K562 (cell line): ENCODE measurements around the gene CNTNAP4.

Experiments used
- ATF2 ChIP-seq: sonication (generic); formaldehyde crosslinking; IDR thresholded peaks from 2 replicates; pipeline ENCODE4 v1.8.1; 2022; ENCODE audit warnings: missing genetic modification reagents
- CBFB ChIP-seq: sonication (generic); formaldehyde crosslinking; IDR thresholded peaks from 2 replicates; pipeline ENCODE4 v1.4.0; 2020; ENCODE audit warnings: mild to moderate bottlenecking, missing genetic modification reagents
- CTCF ChIP-seq, 3 experiments: IDR thresholded peaks in 2 of 3; conservative IDR thresholded peaks in 1 of 3; 2 replicates each; pipeline ENCODE4 v1.5.1; 2011 to 2012; ENCODE audit warnings: low read length in 3 of 3, mild to moderate bottlenecking in 3 of 3, control low read depth in 2 of 3, improper control_type of control experiment in 1 of 3, inconsistent platforms in 1 of 3, low read depth in 1 of 3, mixed read lengths in 1 of 3, moderate library complexity in 1 of 3; ENCODE audit not compliant: insufficient read depth in 2 of 3
- GTF2F1 ChIP-seq: IDR thresholded peaks from 2 replicates; pipeline ENCODE4 v1.6.1; 2011; ENCODE audit warnings: low read depth, low read length, improper control_type of control experiment
- NFIC ChIP-seq: fragments of 450-650 bp; IDR thresholded peaks from 2 replicates; pipeline ENCODE4 v1.6.1; 2017; ENCODE audit warnings: mild to moderate bottlenecking, inconsistent platforms
- NR2C1 ChIP-seq, 2 experiments: fragments of 450-650 bp; IDR thresholded peaks; 2 replicates each; pipeline ENCODE4 v1.6.1; 2017; ENCODE audit warnings: mild to moderate bottlenecking in 2 of 2, antibody characterized with exemption in 1 of 2, inconsistent platforms in 1 of 2, missing compliant biosample characterization in 1 of 2, missing genetic modification characterization in 1 of 2
- PHTF2 ChIP-seq: fragments of 250-450 bp; sonication (Bioruptor Pico); IDR thresholded peaks from 2 replicates; pipeline ENCODE4 v1.5.0; 2021; ENCODE audit warnings: mild to moderate bottlenecking
- TOE1 ChIP-seq, 2 experiments: fragments of 450-650 bp in 1 of 2; sonication (generic) in 1 of 2; formaldehyde crosslinking in 1 of 2; IDR thresholded peaks; 2 replicates each; pipeline versions ENCODE4 v1.7.1 to v1.8.0; 2016 to 2022; ENCODE audit warnings: borderline replicate concordance in 2 of 2, mild to moderate bottlenecking in 2 of 2, antibody characterized with exemption in 1 of 2, inconsistent platforms in 1 of 2, low read depth in 1 of 2, missing genetic modification reagents in 1 of 2, moderate library complexity in 1 of 2
- ZFPM2 ChIP-seq: fragments of 250-450 bp; sonication (Bioruptor Pico); IDR thresholded peaks from 2 replicates; pipeline ENCODE4 v1.5.1; 2022; ENCODE audit warnings: mild to moderate bottlenecking
- ZNF232 ChIP-seq: sonication (generic); formaldehyde crosslinking; IDR thresholded peaks from 2 replicates; pipeline ENCODE4 v1.8.0; 2022; ENCODE audit warnings: mild to moderate bottlenecking, missing genetic modification reagents
- ZNF512 ChIP-seq: IDR thresholded peaks from 2 replicates; pipeline ENCODE4 v1.6.1; 2016; ENCODE audit warnings: missing genetic modification characterization, missing compliant biosample characterization

GRCh38 chr16:76351441-76351840, 74.2 kb downstream of the CNTNAP4 start:
- TF ChIP-seq ZNF512 (no peak), NR2C1 (IDR thresholded peaks at IDR 0.05) (no peak), NR2C1 (tag; IDR thresholded peaks at IDR 0.05) (no peak), TOE1 (IDR thresholded peaks at IDR 0.05; ENCODE audit: borderline replicate concordance) (no peak), TOE1 (CRISPR knock-in tag; IDR thresholded peaks at IDR 0.05; ENCODE audit: borderline replicate concordance, low read depth) (no peak), CBFB (CRISPR knock-in tag) (no peak), CTCF (IDR thresholded peaks at IDR 0.05 in 2 of 3, conservative IDR thresholded peaks at IDR 0.05 in 1 of 3; ENCODE audit: insufficient read depth in 2 of 3, low read depth in 1 of 3, low read length in 3 of 3) (no peak), ATF2 (CRISPR knock-in tag) (no peak), ZFPM2 (CRISPR knock-in tag) (no peak), PHTF2 (CRISPR knock-in tag) (no peak), ZNF232 (CRISPR knock-in tag) (no peak), GTF2F1 (no peak), NFIC (no peak)
